DND-41 (cell line): Measurements from ENCODE around the gene ATP11B.

ENCODE experiments used
- CTCF ChIP-seq: IDR thresholded peaks from 2 replicates; pipeline ENCODE4 v1.5.1; 2012; ENCODE audit warnings: borderline replicate concordance, low read length, moderate library complexity, mild to moderate bottlenecking; ENCODE audit not compliant: poor library complexity, severe bottlenecking; ENCODE audit errors: extremely low read depth
- EZH2 ChIP-seq: IDR thresholded peaks from 3 replicates; pipeline ENCODE4 v1.6.1; 2012; ENCODE audit warnings: borderline replicate concordance, low read depth, mild to moderate bottlenecking, moderate library complexity, low read length, inconsistent platforms; ENCODE audit not compliant: severe bottlenecking

DNA sequence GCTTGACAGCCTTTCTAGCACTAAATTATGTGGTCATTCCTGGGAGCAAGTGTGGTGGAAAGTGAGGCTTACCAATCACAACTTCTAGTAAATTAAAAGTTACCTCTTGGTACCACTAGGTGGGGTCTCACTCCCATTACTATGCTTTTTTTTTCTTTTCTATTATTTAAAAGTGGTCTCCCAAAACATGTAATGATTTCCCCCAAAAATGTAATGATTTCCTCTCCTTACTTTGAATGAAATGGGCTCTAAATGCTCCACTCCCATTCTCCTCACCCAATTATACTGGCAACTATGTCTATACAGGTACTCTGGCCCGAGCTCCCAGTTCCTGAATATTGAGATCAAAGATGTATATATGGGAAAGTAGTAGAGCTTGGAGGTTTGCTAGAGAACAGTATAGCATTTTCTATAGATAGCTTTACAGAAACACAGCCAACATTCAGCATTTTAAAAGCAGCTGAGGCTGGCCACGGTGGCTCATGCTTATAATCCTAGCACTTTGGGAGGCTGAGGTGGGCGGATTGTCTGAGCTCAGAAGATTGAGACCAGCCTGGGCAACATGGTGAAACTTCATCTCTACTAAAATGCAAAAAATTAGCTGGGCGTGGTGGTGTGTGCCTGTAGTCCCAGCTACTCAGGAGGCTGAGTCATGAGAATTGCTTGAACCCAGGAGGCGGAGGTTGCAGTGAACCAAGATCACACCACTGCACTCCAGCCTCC is 116.2 kb downstream of the ATP11B start:
- TF ChIP-seq EZH2, result no peak
- TF ChIP-seq CTCF, result peak; percentile 65
